Endothelial cell of umbilical vein (primary cell): ENCODE results near the gene MFNG. TPM values are rescaled to one million over a fixed set of nuclear protein-coding genes. Genes with fewer than 3 reads are reported as not detected.

Experiments
- BruUV-seq: library from RNA; stranded (reverse); fragments of 400-500 nt; replicated peaks from 2 replicates; lab custom pipeline; 2021; lab: Mats Ljungman, UMichigan
- CTCF ChIA-PET: fragments of 300-600, 350-600 bp; sonication (Branson Sonifier 250); formaldehyde crosslinking; loops from one replicate; lab custom pipeline; 2021; ENCODE audit warnings: antibody characterized with exemption, inconsistent platforms; lab: Charles Lee
- POLR2A ChIA-PET: fragments of 300-600, 350-600 bp; sonication (Branson Sonifier 250); formaldehyde crosslinking; loops from one replicate; lab custom pipeline; 2021; ENCODE audit warnings: antibody characterized with exemption, inconsistent platforms; lab: Charles Lee
- DNase-seq: peaks from one replicate; pipeline ENCODE4 v3.0.0-alpha.2; 2011; ENCODE audit warnings: low read depth, low spot score
- FAIRE-seq: peaks from 2 replicates; lab custom pipeline; 2011; peaks lifted over from hg19 to GRCh38; lab: Jason Lieb, UNC
- H2AFZ ChIP-seq: 2 replicates; pipeline ENCODE4 v1.6.0; 2012; ENCODE audit warnings: low read depth, low read length, control low read depth, inconsistent platforms
- H3K27ac ChIP-seq: 2 replicates; pipeline ENCODE4 v1.5.1; 2011; ENCODE audit warnings: low read depth, mild to moderate bottlenecking, control low read depth, low read length, moderate library complexity; ENCODE audit not compliant: insufficient read depth
- H3K27me3 ChIP-seq, 2 experiments: 2 replicates each; pipeline versions ENCODE4 v1.6.0 to v1.6.1; 2011; ENCODE audit warnings: low read length in 2 of 2, mixed read lengths in 1 of 2; ENCODE audit not compliant: control insufficient read depth in 2 of 2, insufficient read depth in 2 of 2
- H3K36me3 ChIP-seq, 2 experiments: 2 replicates in 1 of 2; 3 replicates in 1 of 2; pipeline ENCODE4 v1.5.1; 2011; ENCODE audit warnings: low read length in 2 of 2, mild to moderate bottlenecking in 1 of 2, moderate library complexity in 1 of 2; ENCODE audit not compliant: control insufficient read depth in 2 of 2, insufficient read depth in 2 of 2; ENCODE audit errors: extremely low read depth in 1 of 2
- H3K4me1 ChIP-seq: 3 replicates; pipeline ENCODE4 v1.5.1; 2011; ENCODE audit warnings: mild to moderate bottlenecking, low read length; ENCODE audit not compliant: control insufficient read depth, insufficient read depth; ENCODE audit errors: extremely low read depth
- H3K4me2 ChIP-seq: 2 replicates; pipeline ENCODE4 v1.6.1; 2011; ENCODE audit warnings: low read length, control low read depth, mixed read lengths; ENCODE audit not compliant: insufficient read depth
- H3K4me3 ChIP-seq, 3 experiments: fragments of 200-600 bp in 1 of 3; sonication (generic), shearing (Covaris generic) in 1 of 3; replicated peaks in 1 of 3; 2 replicates each; pipeline ENCODE4 v1.5.1; 2011 to 2016; ENCODE audit warnings: control low read depth in 3 of 3, low read length in 3 of 3, mild to moderate bottlenecking in 2 of 3, inconsistent platforms in 1 of 3, low read depth in 1 of 3, moderate library complexity in 1 of 3; ENCODE audit not compliant: insufficient read depth in 1 of 3
- H3K79me2 ChIP-seq: 2 replicates; pipeline ENCODE4 v1.6.0; 2012; ENCODE audit warnings: low read length, inconsistent platforms; ENCODE audit not compliant: control insufficient read depth, insufficient read depth
- H3K9ac ChIP-seq: replicated peaks from 2 replicates; pipeline ENCODE3; 2011; ENCODE audit warnings: low read length, control low read depth; ENCODE audit not compliant: insufficient read depth; ENCODE audit errors: extremely low read depth
- H3K9me1 ChIP-seq: replicated peaks from 3 replicates; pipeline ENCODE4 v1.6.0; 2011; ENCODE audit warnings: mild to moderate bottlenecking, low read length; ENCODE audit not compliant: control insufficient read depth, insufficient read depth; ENCODE audit errors: extremely low read depth
- H3K9me3 ChIP-seq: replicated peaks from 2 replicates; pipeline ENCODE4 v1.5.1; 2012; ENCODE audit warnings: low read length, inconsistent platforms; ENCODE audit not compliant: control insufficient read depth, insufficient read depth
- H4K20me1 ChIP-seq: replicated peaks from 2 replicates; pipeline ENCODE3; 2011; ENCODE audit warnings: mild to moderate bottlenecking, low read length; ENCODE audit not compliant: control insufficient read depth, insufficient read depth; ENCODE audit errors: extremely low read depth
- EZH2 ChIP-seq: IDR thresholded peaks from 2 replicates; pipeline ENCODE4 v1.6.1; 2012; ENCODE audit warnings: borderline replicate concordance, low read depth, mild to moderate bottlenecking, moderate library complexity, low read length, inconsistent platforms; ENCODE audit not compliant: severe bottlenecking
- FOS ChIP-seq: IDR thresholded peaks from 2 replicates; pipeline ENCODE4 v1.6.1; 2011; ENCODE audit warnings: mild to moderate bottlenecking, low read length, moderate library complexity, borderline replicate concordance; ENCODE audit not compliant: insufficient read depth
- GATA2 ChIP-seq: IDR thresholded peaks from 2 replicates; pipeline ENCODE4 v1.7.0; 2011; ENCODE audit warnings: low read depth, mild to moderate bottlenecking, moderate library complexity, mixed read lengths, low read length; ENCODE audit not compliant: insufficient read length, insufficient read depth
- JUN ChIP-seq: IDR thresholded peaks from 2 replicates; pipeline ENCODE4 v1.6.1; 2011; ENCODE audit warnings: borderline replicate concordance, low read depth; ENCODE audit not compliant: insufficient read length, insufficient read depth
- MAX ChIP-seq: IDR thresholded peaks from 2 replicates; pipeline ENCODE4 v1.6.1; 2011; ENCODE audit not compliant: insufficient read depth, insufficient read length
- MYC ChIP-seq: IDR thresholded peaks from one replicate; pipeline ENCODE4 v1.6.1; 2011; ENCODE audit warnings: mild to moderate bottlenecking, low read depth, low read length
- POLR2A ChIP-seq: IDR thresholded peaks from 2 replicates; pipeline ENCODE4 v1.6.1; 2012; ENCODE audit warnings: low read depth, mild to moderate bottlenecking, control low read depth, low read length
- POLR2AphosphoS5 ChIP-seq: IDR thresholded peaks from 2 replicates; pipeline ENCODE4 v1.6.1; 2012; ENCODE audit warnings: low read depth, mild to moderate bottlenecking, control low read depth, low read length, moderate library complexity; ENCODE audit not compliant: insufficient read depth
- dilution Hi-C: fragments of 300-500 bp; cut with MboI; formaldehyde crosslinking; loops from one replicate; pipeline ENCODE4 v1.15.0; 2019; ENCODE audit warnings: low sequenced_read_pairs; ENCODE audit not compliant: extremely low pct_ligation_motif_present
- intact Hi-C: fragments of 100-400 bp; cut with micrococcal nuclease; formaldehyde crosslinking; loops from one replicate; pipeline ENCODE4 v1.10.0; 2022
- polyA plus RNA-seq, 4 experiments: library from polyadenylated mRNA; depleted of rRNA in 3 of 4; stranded (reverse) in 3 of 4; unstranded in 1 of 4; fragments of >200 nt; gene quantifications; 2 replicates each; pipeline versions ENCODE4 v1.2.1 to v1.2.3, GENCODE V29; 2011 to 2012; ENCODE audit warnings: missing spikeins in 1 of 4
- total RNA-seq: library from RNA; stranded (reverse); gene quantifications from 2 replicates; pipeline ENCODE4 v1.2.3, GENCODE V29; 2021
- TF ChIP-seq, protein P1 (sequence below), 2 donors: IDR thresholded peaks; 1 replicate in 1 of 2; 2 replicates in 1 of 2; pipeline ENCODE4 v1.5.1; 2011; ENCODE audit warnings: low read length in 2 of 2, mild to moderate bottlenecking in 2 of 2, moderate library complexity in 2 of 2, control low read depth in 1 of 2, inconsistent platforms in 1 of 2, low read depth in 1 of 2; ENCODE audit not compliant: insufficient read depth in 1 of 2; ENCODE audit errors: extremely low read depth in 1 of 2

The MFNG gene
- total and polyA plus RNA-seq, 2 donors (not counting 3 experiments of a cell fraction or from before 2014, with no cell fraction given) = 188 to 257 TPM

- Histone ChIP-seq H3K4me2 (no peak overlapping the region), H3K4me1 (peaks cover 9% of the 10 kb centered on the region), H3K4me3 (no peak overlapping the region), H3K27ac (no peak overlapping the region), H4K20me1 (no peaks in the 10 kb centered on the region), H3K27me3 (no peaks in the 10 kb centered on the region), H3K36me3 (peaks cover 0 to 17% of the 10 kb centered on the region in 2 experiments), H2AFZ (no peak overlapping the region), H3K9me3 (no peaks in the 10 kb centered on the region), H3K9ac (no peak overlapping the region), H3K9me1 (no peaks in the 10 kb centered on the region), H3K79me2 (no peaks in the 10 kb centered on the region)
- no peak for DNase-seq
- POLR2A ChIA-PET = no interaction called here
- BruUV-seq = no TSS peak
- TF ChIP-seq FOS = no peak
- no peak for TF ChIP-seq MAX
- no peak for TF ChIP-seq MYC
- intact Hi-C loops (no loop called here), dilution Hi-C loops (no loop called here)
- no peak for FAIRE-seq
- CTCF ChIA-PET = interaction anchor here (1.3 to 2.8 kb wide), 2 partner anchors 10 to 146 kb away, joined by 3 to 10 read pairs; no protein-coding TSS in a partner anchor
These were observed 23.7 kb downstream of the MFNG start for GRCh38 chr22:37462436-37462835.

DNA sequence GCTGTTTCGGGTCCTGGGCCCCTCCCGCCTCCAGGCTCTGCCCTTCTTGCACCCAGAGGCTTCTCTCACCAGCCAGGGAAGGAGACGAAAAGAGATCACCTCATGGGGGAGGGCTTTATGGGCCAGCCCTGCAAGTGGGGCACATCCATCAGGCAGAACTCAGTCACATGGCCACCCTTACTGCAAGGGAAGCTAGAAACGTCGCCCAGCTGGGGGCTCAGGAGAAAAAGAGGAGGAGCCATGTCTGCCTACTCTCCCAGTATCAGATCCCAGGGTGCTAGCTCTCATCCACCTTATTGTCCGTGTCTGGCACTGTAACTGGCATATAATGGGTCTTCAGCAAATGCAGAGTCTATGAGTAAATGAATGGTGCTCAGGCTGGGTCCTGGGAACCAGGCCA, 24.2 kb downstream of the MFNG start:
- Histone ChIP-seq H3K9me1 (no peaks in the 10 kb centered on the region), H3K4me3 (no peak overlapping the region), H3K27me3 (no peaks in the 10 kb centered on the region), H3K9ac (no peak overlapping the region), H4K20me1 (no peaks in the 10 kb centered on the region), H3K4me1 (peaks cover 9% of the 10 kb centered on the region), H2AFZ (no peak overlapping the region), H3K36me3 (peaks cover 0 to 14% of the 10 kb centered on the region in 2 experiments), H3K9me3 (no peaks in the 10 kb centered on the region), H3K4me2 (no peak overlapping the region), H3K79me2 (no peaks in the 10 kb centered on the region), H3K27ac (no peak overlapping the region)
- BruUV-seq = no TSS peak
- TF ChIP-seq FOS (no peak), POLR2AphosphoS5 (no peak), JUN (no peak), GATA2 (no peak), POLR2A (no peak), MAX (no peak), MYC (no peak), EZH2 (no peak)
- TF ChIP-seq, protein P1, sequence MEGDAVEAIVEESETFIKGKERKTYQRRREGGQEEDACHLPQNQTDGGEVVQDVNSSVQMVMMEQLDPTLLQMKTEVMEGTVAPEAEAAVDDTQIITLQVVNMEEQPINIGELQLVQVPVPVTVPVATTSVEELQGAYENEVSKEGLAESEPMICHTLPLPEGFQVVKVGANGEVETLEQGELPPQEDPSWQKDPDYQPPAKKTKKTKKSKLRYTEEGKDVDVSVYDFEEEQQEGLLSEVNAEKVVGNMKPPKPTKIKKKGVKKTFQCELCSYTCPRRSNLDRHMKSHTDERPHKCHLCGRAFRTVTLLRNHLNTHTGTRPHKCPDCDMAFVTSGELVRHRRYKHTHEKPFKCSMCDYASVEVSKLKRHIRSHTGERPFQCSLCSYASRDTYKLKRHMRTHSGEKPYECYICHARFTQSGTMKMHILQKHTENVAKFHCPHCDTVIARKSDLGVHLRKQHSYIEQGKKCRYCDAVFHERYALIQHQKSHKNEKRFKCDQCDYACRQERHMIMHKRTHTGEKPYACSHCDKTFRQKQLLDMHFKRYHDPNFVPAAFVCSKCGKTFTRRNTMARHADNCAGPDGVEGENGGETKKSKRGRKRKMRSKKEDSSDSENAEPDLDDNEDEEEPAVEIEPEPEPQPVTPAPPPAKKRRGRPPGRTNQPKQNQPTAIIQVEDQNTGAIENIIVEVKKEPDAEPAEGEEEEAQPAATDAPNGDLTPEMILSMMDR (IDR thresholded peaks at IDR 0.05; ENCODE audit: extremely low read depth in 1 of 2, insufficient read depth in 1 of 2, low read depth in 1 of 2, low read length in 2 of 2) = no peak
- no peak for FAIRE-seq
- ChIA-PET POLR2A (no interaction called here), CTCF (interaction anchor here (1.3 to 2.8 kb wide), 2 partner anchors 11 to 145 kb away, joined by 3 to 10 read pairs; no protein-coding TSS in a partner anchor)
- DNase-seq = no peak
- intact Hi-C loops (no loop called here), dilution Hi-C loops (no loop called here)
